ENCODE measurements around the gene HINFP.

DNA sequence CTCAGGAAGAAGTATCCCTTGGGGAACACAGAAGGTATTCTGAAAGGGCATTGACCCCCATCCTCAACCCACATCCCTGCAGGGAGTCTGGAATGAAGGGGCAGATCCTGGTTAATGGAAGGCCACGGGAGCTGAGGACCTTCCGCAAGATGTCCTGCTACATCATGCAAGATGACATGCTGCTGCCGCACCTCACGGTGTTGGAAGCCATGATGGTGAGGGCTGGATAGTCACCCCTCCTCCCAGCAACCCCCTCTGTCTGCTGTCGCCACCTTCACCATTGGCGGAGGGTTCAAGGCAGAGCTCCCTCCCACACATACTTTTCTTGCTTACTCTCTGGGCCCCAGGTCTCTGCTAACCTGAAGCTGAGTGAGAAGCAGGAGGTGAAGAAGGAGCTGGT lies 32.8 kb downstream of the HINFP start:
- TF ChIP-seq, protein P1, sequence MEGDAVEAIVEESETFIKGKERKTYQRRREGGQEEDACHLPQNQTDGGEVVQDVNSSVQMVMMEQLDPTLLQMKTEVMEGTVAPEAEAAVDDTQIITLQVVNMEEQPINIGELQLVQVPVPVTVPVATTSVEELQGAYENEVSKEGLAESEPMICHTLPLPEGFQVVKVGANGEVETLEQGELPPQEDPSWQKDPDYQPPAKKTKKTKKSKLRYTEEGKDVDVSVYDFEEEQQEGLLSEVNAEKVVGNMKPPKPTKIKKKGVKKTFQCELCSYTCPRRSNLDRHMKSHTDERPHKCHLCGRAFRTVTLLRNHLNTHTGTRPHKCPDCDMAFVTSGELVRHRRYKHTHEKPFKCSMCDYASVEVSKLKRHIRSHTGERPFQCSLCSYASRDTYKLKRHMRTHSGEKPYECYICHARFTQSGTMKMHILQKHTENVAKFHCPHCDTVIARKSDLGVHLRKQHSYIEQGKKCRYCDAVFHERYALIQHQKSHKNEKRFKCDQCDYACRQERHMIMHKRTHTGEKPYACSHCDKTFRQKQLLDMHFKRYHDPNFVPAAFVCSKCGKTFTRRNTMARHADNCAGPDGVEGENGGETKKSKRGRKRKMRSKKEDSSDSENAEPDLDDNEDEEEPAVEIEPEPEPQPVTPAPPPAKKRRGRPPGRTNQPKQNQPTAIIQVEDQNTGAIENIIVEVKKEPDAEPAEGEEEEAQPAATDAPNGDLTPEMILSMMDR (IDR thresholded peaks at IDR 0.05), result no peak
- no peak for TF ChIP-seq EP300 (IDR thresholded peaks at IDR 0.05)
